Mesodermal cell (in vitro differentiated cells): ENCODE results near the gene FUZ.
"Not testable (repeated sequence)": the region's sequence is repeated elsewhere in the genome, so short reads cannot be mapped to it uniquely, and the experiment has no call there.

Experiments
- H3K27ac ChIP-seq: 2 replicates; pipeline ENCODE4 v1.7.0; 2013; ENCODE audit warnings: mild to moderate bottlenecking, low read depth, low read length, moderate library complexity; ENCODE audit not compliant: severe bottlenecking
- H3K36me3 ChIP-seq: 2 replicates; pipeline ENCODE4 v1.7.1; 2013; ENCODE audit warnings: mild to moderate bottlenecking, low read length, moderate library complexity; ENCODE audit not compliant: control insufficient read depth, insufficient read depth
- H3K4me1 ChIP-seq: one replicate; pipeline ENCODE4 v1.7.1; 2013; ENCODE audit warnings: mild to moderate bottlenecking, low read length; ENCODE audit not compliant: insufficient read depth, control insufficient read depth, poor library complexity, severe bottlenecking
- H3K4me3 ChIP-seq: 2 replicates; pipeline ENCODE4 v1.7.0; 2013; ENCODE audit warnings: low read length, control low read depth, mild to moderate bottlenecking; ENCODE audit not compliant: insufficient read depth, poor library complexity, severe bottlenecking; ENCODE audit errors: extremely low read depth
- H3K9me3 ChIP-seq: 2 replicates; pipeline ENCODE4 v1.7.1; 2013; ENCODE audit warnings: mild to moderate bottlenecking, low read length, moderate library complexity; ENCODE audit not compliant: control insufficient read depth
- WGBS, 2 experiments: methylation state at CpG; one replicate each; pipeline ENCODE4 v1.1.5; 2013; ENCODE audit warnings: missing lambda C conversion rate in 2 of 2; ENCODE audit not compliant: insufficient coverage in 2 of 2; 5-methylcytosine and 5-hydroxymethylcytosine counted together

FUZ gene

GRCh38 chr19:49829200-49829599, 16.1 kb upstream of the FUZ start:
- Histone ChIP-seq H3K4me1 (peaks cover 4% of the 10 kb centered on the region), H3K36me3 (peaks cover 73% of the 10 kb centered on the region), H3K4me3 (no peak overlapping the region), H3K27ac (no peak overlapping the region), H3K9me3 (no peaks in the 10 kb centered on the region)
- 94 to 98% methylated on average over 8 of the region's 8 CpGs for WGBS, 2 experiments

GRCh38 chr19:49827034-49827433, 13.9 kb upstream of the FUZ start:
- no peak overlapping the region for H3K27ac ChIP-seq
- H3K4me3 ChIP-seq = no peak overlapping the region
- H3K9me3 ChIP-seq = no peaks in the 10 kb centered on the region
- peaks cover 72% of the 10 kb centered on the region for H3K36me3 ChIP-seq
- peaks cover 4% of the 10 kb centered on the region for H3K4me1 ChIP-seq
- 95 to 98% methylated on average over 14 of the region's 14 CpGs for WGBS, 2 experiments

GRCh38 chr19:49824662-49825061, 11.6 kb upstream of the FUZ start:
- peaks cover under 1% of the 10 kb centered on the region for H3K4me1 ChIP-seq
- H3K9me3 ChIP-seq = no peaks in the 10 kb centered on the region
- no peak overlapping the region for H3K4me3 ChIP-seq
- peaks cover 64% of the 10 kb centered on the region for H3K36me3 ChIP-seq
- H3K27ac ChIP-seq = no peak overlapping the region
- WGBS, 2 experiments = 95 to 97% methylated on average over 3 to 6 of the region's 6 CpGs

- peaks cover 53% of the 10 kb centered on the region for H3K36me3 ChIP-seq
- peaks cover 6% of the 10 kb centered on the region for H3K4me1 ChIP-seq
- H3K9me3 ChIP-seq = no peaks in the 10 kb centered on the region
- H3K27ac ChIP-seq = no peak overlapping the region
- no peak overlapping the region for H3K4me3 ChIP-seq
- 85 to 89% methylated on average over 11 to 12 of the region's 12 CpGs for WGBS, 2 experiments
Measured at GRCh38 chr19:49823472-49823871, 10.4 kb upstream of the FUZ start.

- no peak overlapping the region for H3K27ac ChIP-seq
- H3K4me1 ChIP-seq = peaks cover 6% of the 10 kb centered on the region
- no peak overlapping the region for H3K4me3 ChIP-seq
- 88 to 97% methylated on average over 6 to 7 of the region's 10 CpGs for WGBS, 2 experiments
- H3K36me3 ChIP-seq = peaks cover 44% of the 10 kb centered on the region
- no peaks in the 10 kb centered on the region for H3K9me3 ChIP-seq
Measured at GRCh38 chr19:49820125-49820524, 7.0 kb upstream of the FUZ start.

- 86 to 97% methylated on average over 4 to 5 of the region's 7 CpGs for WGBS, 2 experiments
Measured at GRCh38 chr19:49819452-49820115, 6.5 kb upstream of the FUZ start.

GRCh38 chr19:49818649-49819370, 5.7 kb upstream of the FUZ start:
- no peaks in the 10 kb centered on the region for H3K9me3 ChIP-seq
- H3K36me3 ChIP-seq = peaks cover 32% of the 10 kb centered on the region
- H3K4me1 ChIP-seq = peaks cover 6% of the 10 kb centered on the region
- 47 to 53% methylated on average over 11 to 16 of the region's 16 CpGs for WGBS, 2 experiments
- peak overlapping the region; percentile 96 for H3K4me3 ChIP-seq
- peak overlapping the region; percentile 95 for H3K27ac ChIP-seq

More at GRCh38 chr19:49819452-49820115, 6.5 kb upstream of the FUZ start:
- H3K27ac ChIP-seq, H3K9me3 ChIP-seq, H3K4me1 ChIP-seq: not testable (repeated sequence)
- Histone ChIP-seq H3K4me3 (peak overlapping the region; percentile 96), H3K36me3 (peaks cover 40% of the 10 kb centered on the region)

- peak within 1 kb of the TSS; percentile 95 for H3K27ac ChIP-seq
Measured at GRCh38 chr19:49817964-49818648, 5.0 kb upstream of the FUZ start, which contains the start of gene MED25. Gene MED25, plus strand, starts transcription at chr19:49818289. Its CDS starts 53 bp downstream, at chr19:49818342.

GRCh38 chr19:49816590-49816989, 3.5 kb upstream of the FUZ start:
- peak overlapping the region; percentile 95 for H3K27ac ChIP-seq
- peaks cover 16% of the 10 kb centered on the region for H3K36me3 ChIP-seq
- H3K4me3 ChIP-seq = no peak overlapping the region
- 88 to 93% methylated on average over 8 to 13 of the region's 14 CpGs for WGBS, 2 experiments
- H3K9me3 ChIP-seq = no peaks in the 10 kb centered on the region
- H3K4me1 ChIP-seq = peaks cover 6% of the 10 kb centered on the region

More at GRCh38 chr19:49817964-49818648, 5.0 kb upstream of the FUZ start, which contains the start of gene MED25:
- H3K4me3 ChIP-seq = peak within 1 kb of the TSS; percentile 96
- peaks cover 6% of the 10 kb centered on the region for H3K4me1 ChIP-seq
- WGBS, 2 experiments = 0% methylated on average over 43 to 53 of the region's 57 CpGs
- peaks cover 25% of the 10 kb centered on the region for H3K36me3 ChIP-seq
- H3K9me3 ChIP-seq = no peaks in the 10 kb centered on the region

GRCh38 chr19:49814010-49814409, 918 bp upstream of the FUZ start:
- H3K4me1 ChIP-seq = no peaks in the 10 kb centered on the region
- no CpG with 5 or more reads among the region's 1 CpG for WGBS, 2 experiments
- H3K36me3 ChIP-seq = no peaks in the 10 kb centered on the region
- no peak overlapping the region for H3K4me3 ChIP-seq
- no peaks in the 10 kb centered on the region for H3K9me3 ChIP-seq
- peak overlapping the region; percentile 97 for H3K27ac ChIP-seq
